Osteoblast (primary cell): ENCODE measurements around the gene CFAP100. TPM values are rescaled to one million over a fixed set of nuclear protein-coding genes. Genes with fewer than 3 reads are reported as not detected.
A peak's percentile ranks its signal among the peaks of the same experiment; 100 is the strongest.

ENCODE experiments used
- DNase-seq: peaks from one replicate; pipeline ENCODE4 v3.0.0; 2011; ENCODE audit warnings: low spot score, mixed read lengths; ENCODE audit not compliant: insufficient read length; ENCODE audit errors: missing footprints
- H2AFZ ChIP-seq: 2 replicates; pipeline ENCODE4 v1.6.0; 2011; ENCODE audit warnings: mild to moderate bottlenecking, low read length
- H3K27ac ChIP-seq: 2 replicates; pipeline ENCODE4 v1.5.1; 2011; ENCODE audit warnings: mild to moderate bottlenecking, low read depth, low read length, moderate library complexity
- H3K27me3 ChIP-seq: 2 replicates; pipeline ENCODE4 v1.6.0; 2012; ENCODE audit warnings: mild to moderate bottlenecking, control low read depth, inconsistent platforms, low read length, moderate library complexity; ENCODE audit not compliant: insufficient read depth
- H3K36me3 ChIP-seq: 2 replicates; pipeline ENCODE4 v1.5.1; 2011; ENCODE audit warnings: mild to moderate bottlenecking, low read length, control low read depth, moderate library complexity; ENCODE audit not compliant: insufficient read depth
- H3K4me1 ChIP-seq: 2 replicates; pipeline ENCODE4 v1.5.1; 2011; ENCODE audit warnings: mild to moderate bottlenecking, low read length, control low read depth, moderate library complexity; ENCODE audit not compliant: insufficient read depth
- H3K4me2 ChIP-seq: 2 replicates; pipeline ENCODE4 v1.6.0; 2011; ENCODE audit warnings: mild to moderate bottlenecking, low read length; ENCODE audit not compliant: insufficient read depth
- H3K4me3 ChIP-seq: fragments of 200-600 bp; sonication (generic); 3 replicates; pipeline ENCODE4 v1.5.1; 2012; ENCODE audit warnings: mild to moderate bottlenecking, low read length, inconsistent platforms; ENCODE audit not compliant: insufficient read depth
- H3K79me2 ChIP-seq: 2 replicates; pipeline ENCODE4 v1.6.0; 2012; ENCODE audit warnings: mild to moderate bottlenecking, low read length, control low read depth, inconsistent platforms; ENCODE audit not compliant: insufficient read depth
- H3K9me3 ChIP-seq: 2 replicates; pipeline ENCODE4 v1.5.1; 2011; ENCODE audit warnings: low read depth, low read length, control low read depth
- H4K20me1 ChIP-seq: 2 replicates; pipeline ENCODE4 v1.6.0; 2012; ENCODE audit warnings: mild to moderate bottlenecking, low read length, control low read depth; ENCODE audit not compliant: insufficient read depth
- total RNA-seq: library from RNA; depleted of rRNA; stranded (reverse); fragments of >200 nt; gene quantifications from 2 replicates; pipeline ENCODE4 v1.2.3, GENCODE V29; 2012
- TF ChIP-seq, protein P1 (sequence below): IDR thresholded peaks from 2 replicates; pipeline ENCODE4 v1.5.1; 2011; ENCODE audit warnings: mild to moderate bottlenecking, low read depth, low read length, moderate library complexity; ENCODE audit errors: extremely low read depth

The CFAP100 gene
- total RNA-seq, 1 donor, result not detected

DNA sequence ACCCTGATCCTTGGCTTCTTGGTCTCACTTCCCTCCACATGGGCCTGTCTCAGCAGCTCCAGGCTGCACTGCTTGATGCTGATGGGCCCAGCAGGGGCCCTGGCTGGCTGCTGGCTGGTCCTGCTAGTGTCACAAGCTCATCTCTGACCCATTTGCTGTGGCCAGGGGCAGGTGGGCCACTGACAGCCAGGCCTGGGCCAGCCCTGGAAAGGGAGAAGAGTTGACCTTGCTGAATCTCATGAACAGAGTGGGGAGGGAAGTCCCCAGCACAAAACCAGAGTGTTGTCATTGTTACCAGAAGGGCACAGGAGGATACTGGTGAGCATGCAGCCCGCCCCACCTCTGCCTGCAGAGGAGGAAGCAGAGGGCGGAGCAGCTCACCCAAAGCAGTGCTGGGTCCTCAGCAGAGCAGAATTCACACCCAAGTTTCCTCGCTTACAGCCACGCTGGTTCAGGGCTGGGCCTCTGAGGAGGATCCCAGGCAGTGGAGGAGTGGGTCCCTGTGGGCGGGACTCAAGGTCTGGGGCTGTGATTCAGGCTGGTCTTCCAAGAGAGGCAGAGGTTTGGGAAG lies 29.9 kb upstream of the CFAP100 start:
- H3K4me2 ChIP-seq, result no peak overlapping the region
- TF ChIP-seq, protein P1, sequence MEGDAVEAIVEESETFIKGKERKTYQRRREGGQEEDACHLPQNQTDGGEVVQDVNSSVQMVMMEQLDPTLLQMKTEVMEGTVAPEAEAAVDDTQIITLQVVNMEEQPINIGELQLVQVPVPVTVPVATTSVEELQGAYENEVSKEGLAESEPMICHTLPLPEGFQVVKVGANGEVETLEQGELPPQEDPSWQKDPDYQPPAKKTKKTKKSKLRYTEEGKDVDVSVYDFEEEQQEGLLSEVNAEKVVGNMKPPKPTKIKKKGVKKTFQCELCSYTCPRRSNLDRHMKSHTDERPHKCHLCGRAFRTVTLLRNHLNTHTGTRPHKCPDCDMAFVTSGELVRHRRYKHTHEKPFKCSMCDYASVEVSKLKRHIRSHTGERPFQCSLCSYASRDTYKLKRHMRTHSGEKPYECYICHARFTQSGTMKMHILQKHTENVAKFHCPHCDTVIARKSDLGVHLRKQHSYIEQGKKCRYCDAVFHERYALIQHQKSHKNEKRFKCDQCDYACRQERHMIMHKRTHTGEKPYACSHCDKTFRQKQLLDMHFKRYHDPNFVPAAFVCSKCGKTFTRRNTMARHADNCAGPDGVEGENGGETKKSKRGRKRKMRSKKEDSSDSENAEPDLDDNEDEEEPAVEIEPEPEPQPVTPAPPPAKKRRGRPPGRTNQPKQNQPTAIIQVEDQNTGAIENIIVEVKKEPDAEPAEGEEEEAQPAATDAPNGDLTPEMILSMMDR, result no peak
- H3K27me3 ChIP-seq, result peaks cover 22% of the 10 kb centered on the region
- DNase-seq, result peak; percentile 23
- H3K79me2 ChIP-seq, result no peaks in the 10 kb centered on the region
- no peaks in the 10 kb centered on the region for H3K36me3 ChIP-seq
- H4K20me1 ChIP-seq, result no peaks in the 10 kb centered on the region
- no peak overlapping the region for H3K27ac ChIP-seq
- no peak overlapping the region for H2AFZ ChIP-seq
- H3K4me3 ChIP-seq, result no peak overlapping the region
- H3K9me3 ChIP-seq, result peaks cover under 1% of the 10 kb centered on the region
- H3K4me1 ChIP-seq, result no peaks in the 10 kb centered on the region

- TF ChIP-seq, protein P1, result no peak
- peaks cover 18% of the 10 kb centered on the region for H3K27me3 ChIP-seq
- no peaks in the 10 kb centered on the region for H3K36me3 ChIP-seq
- no peaks in the 10 kb centered on the region for H3K79me2 ChIP-seq
- H3K4me1 ChIP-seq, result no peaks in the 10 kb centered on the region
- no peak overlapping the region for H2AFZ ChIP-seq
- H3K4me2 ChIP-seq, result no peak overlapping the region
- no peaks in the 10 kb centered on the region for H3K9me3 ChIP-seq
- H3K4me3 ChIP-seq, result no peak overlapping the region
- peak; percentile 66 for DNase-seq
- no peaks in the 10 kb centered on the region for H4K20me1 ChIP-seq
- no peak overlapping the region for H3K27ac ChIP-seq
These were observed 29.1 kb upstream of the CFAP100 start for GRCh38 chr3:126365351-126366277.

GRCh38 chr3:126367316-126367805 lies 27.3 kb upstream of the CFAP100 start:
- no peak overlapping the region for H3K4me3 ChIP-seq
- H3K36me3 ChIP-seq, result no peaks in the 10 kb centered on the region
- no peaks in the 10 kb centered on the region for H3K79me2 ChIP-seq
- no peak overlapping the region for H3K4me2 ChIP-seq
- TF ChIP-seq, protein P1, result no peak
- H2AFZ ChIP-seq, result no peak overlapping the region
- no peak overlapping the region for H3K27ac ChIP-seq
- H3K27me3 ChIP-seq, result peaks cover 10% of the 10 kb centered on the region
- no peaks in the 10 kb centered on the region for H3K9me3 ChIP-seq
- no peak for DNase-seq
- H4K20me1 ChIP-seq, result no peaks in the 10 kb centered on the region
- H3K4me1 ChIP-seq, result no peaks in the 10 kb centered on the region

DNA sequence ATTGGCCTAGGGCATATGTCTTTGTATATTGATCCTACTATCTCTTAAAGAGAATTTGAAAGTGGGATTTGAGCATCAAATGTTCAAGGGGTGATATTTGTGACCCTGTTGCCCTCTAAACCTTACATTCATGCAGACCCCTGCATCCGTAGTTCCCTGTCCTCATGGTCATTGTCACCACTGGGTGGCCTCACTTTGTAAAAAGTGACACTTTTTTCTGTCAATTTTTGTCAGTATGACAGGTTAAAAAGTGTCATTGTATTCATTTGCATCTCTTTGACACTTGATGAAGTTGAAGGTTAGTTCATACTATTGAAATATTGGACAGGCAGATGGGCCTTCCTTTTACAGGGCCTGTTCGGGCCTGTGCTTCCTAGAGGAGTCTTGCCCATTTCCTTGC lies 25.2 kb upstream of the CFAP100 start:
- no peaks in the 10 kb centered on the region for H3K9me3 ChIP-seq

More for the DNA sequence above, 25.2 kb upstream of the CFAP100 start:
- H3K79me2 ChIP-seq, result no peaks in the 10 kb centered on the region
- H3K4me2 ChIP-seq, result no peak overlapping the region
- no peaks in the 10 kb centered on the region for H3K36me3 ChIP-seq
- no peak overlapping the region for H2AFZ ChIP-seq
- H3K27me3 ChIP-seq, result no peaks in the 10 kb centered on the region
- no peak overlapping the region for H3K27ac ChIP-seq
- H3K4me3 ChIP-seq, result no peak overlapping the region
- DNase-seq, result peak; percentile 47
- no peaks in the 10 kb centered on the region for H3K4me1 ChIP-seq
- H4K20me1 ChIP-seq, result no peaks in the 10 kb centered on the region
- TF ChIP-seq, protein P1, result no peak
